ENCODE results near the gene EID1. TPM values are rescaled to one million over a fixed set of nuclear protein-coding genes. Genes with fewer than 3 reads are reported as not detected.

EID1 gene
- total RNA-seq, 2 donors from 2014 or later: 46.6 to 73.2 TPM

GRCh38 chr15:48858401-48858800 lies 19.5 kb upstream of the EID1 start:
- DNase-seq (ENCODE audit: low spot score): no peak
- H3K27me3 Mint-ChIP-seq: peaks cover 7 to 11% of the 10 kb centered on the region in 2 donors
- peak in 1 of 2 donors; percentile 64 for ATAC-seq

GRCh38 chr15:48859426-48859825 lies 18.5 kb upstream of the EID1 start:
- no peak overlapping the region for H3K27ac Mint-ChIP-seq
- H3K9me3 Mint-ChIP-seq: no peaks in the 10 kb centered on the region
- no peak overlapping the region for H3K4me3 Mint-ChIP-seq
- peaks cover 4 to 17% of the 10 kb centered on the region in 2 donors for H3K4me1 Mint-ChIP-seq (ENCODE audit: low read depth in 2 of 2)
- H3K27me3 Mint-ChIP-seq: peaks cover 7 to 11% of the 10 kb centered on the region in 2 donors
- ATAC-seq: no peak
- no peaks in the 10 kb centered on the region for H3K36me3 Mint-ChIP-seq
- DNase-seq (ENCODE audit: low spot score): no peak

More at GRCh38 chr15:48858401-48858800, 19.5 kb upstream of the EID1 start:
- Mint-ChIP-seq H3K9me3 (no peaks in the 10 kb centered on the region), H3K27ac (no peak overlapping the region), H3K4me1 (ENCODE audit: low read depth in 2 of 2) (peaks cover 4 to 17% of the 10 kb centered on the region in 2 donors), H3K36me3 (no peaks in the 10 kb centered on the region), H3K4me3 (no peak overlapping the region)

DNA sequence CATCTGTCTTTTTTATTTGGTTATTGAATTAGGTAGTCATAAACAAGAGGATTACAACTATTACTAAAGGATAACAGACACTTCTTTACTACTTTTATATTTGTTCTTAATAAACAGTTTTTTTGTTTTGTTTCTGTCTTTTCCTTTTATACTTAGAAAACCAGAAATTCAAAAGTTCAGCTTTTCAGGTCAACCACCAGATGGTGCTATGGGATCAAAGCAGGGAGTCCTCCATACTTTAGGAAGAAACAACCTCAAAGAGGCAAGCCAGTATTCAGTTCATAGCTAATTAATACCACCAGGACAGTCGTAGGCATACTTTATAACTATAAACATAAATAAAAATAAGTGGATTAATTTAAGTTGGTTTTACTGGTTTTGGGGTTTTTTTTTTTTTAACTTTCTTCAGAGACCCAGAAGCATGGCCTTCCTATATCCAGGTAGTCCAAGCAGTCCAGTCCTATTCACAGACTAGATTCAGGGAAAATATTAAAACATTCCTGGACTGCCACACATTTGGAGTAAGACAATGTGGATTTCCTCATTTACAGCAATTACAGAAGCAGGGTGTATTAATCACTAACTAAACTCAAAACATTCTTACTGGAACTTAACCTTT lies 16.0 kb upstream of the EID1 start:
- Mint-ChIP-seq H3K27me3 (peaks cover 10 to 19% of the 10 kb centered on the region in 2 donors), H3K9me3 (no peaks in the 10 kb centered on the region), H3K27ac (peak overlapping the region in 1 of 2 donors; percentile 66), H3K36me3 (no peaks in the 10 kb centered on the region), H3K4me1 (ENCODE audit: low read depth in 2 of 2) (peaks cover 4 to 17% of the 10 kb centered on the region in 2 donors), H3K4me3 (no peak overlapping the region)
- DNase-seq (ENCODE audit: low spot score) (peak; percentile 64), ATAC-seq (peak in 1 of 2 donors; percentile 60)

- DNase-seq (ENCODE audit: low spot score) (no peak), ATAC-seq (peak in 1 of 2 donors; percentile 86)
- Mint-ChIP-seq H3K27me3 (peaks cover 10 to 19% of the 10 kb centered on the region in 2 donors), H3K4me1 (ENCODE audit: low read depth in 2 of 2) (peaks cover 4 to 18% of the 10 kb centered on the region in 2 donors), H3K36me3 (no peaks in the 10 kb centered on the region), H3K9me3 (no peaks in the 10 kb centered on the region), H3K27ac (peak overlapping the region in 1 of 2 donors; percentile 66), H3K4me3 (no peak overlapping the region)
These were observed 15.2 kb upstream of the EID1 start for GRCh38 chr15:48862705-48863104.

- no peak for DNase-seq (ENCODE audit: low spot score)
- Mint-ChIP-seq H3K4me1 (ENCODE audit: low read depth in 2 of 2) (peaks cover 4 to 15% of the 10 kb centered on the region in 2 donors), H3K36me3 (no peaks in the 10 kb centered on the region), H3K27me3 (peaks cover 11 to 15% of the 10 kb centered on the region in 2 donors), H3K27ac (no peak overlapping the region), H3K9me3 (no peaks in the 10 kb centered on the region), H3K4me3 (no peak overlapping the region)
- ATAC-seq: no peak
These were observed 12.4 kb upstream of the EID1 start for GRCh38 chr15:48865370-48866079.

DNA sequence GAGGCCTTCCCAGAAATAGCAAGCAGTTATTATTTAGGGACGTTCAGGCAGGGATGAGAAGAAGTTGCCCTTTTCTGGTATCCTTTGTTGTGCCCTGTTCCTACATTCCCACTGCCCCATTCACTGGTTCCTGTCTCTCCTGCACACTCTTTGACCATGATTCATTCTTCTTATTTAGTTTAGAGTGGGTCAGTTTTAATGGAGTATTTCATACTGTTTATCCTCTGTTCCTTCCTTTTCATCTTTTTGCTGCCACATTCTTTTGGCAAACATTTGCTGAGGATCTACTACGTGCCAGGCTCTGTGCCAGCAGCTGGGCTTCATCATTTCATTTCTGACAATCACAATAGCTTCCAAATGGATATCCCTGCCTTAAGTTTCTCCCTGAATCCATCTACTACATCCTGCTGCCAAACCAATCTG lies 11.8 kb upstream of the EID1 start:
- ATAC-seq: no peak
- Mint-ChIP-seq H3K9me3 (no peaks in the 10 kb centered on the region), H3K27ac (no peak overlapping the region), H3K4me1 (ENCODE audit: low read depth in 2 of 2) (peaks cover 4 to 15% of the 10 kb centered on the region in 2 donors), H3K4me3 (no peak overlapping the region), H3K36me3 (no peaks in the 10 kb centered on the region), H3K27me3 (peaks cover 17 to 18% of the 10 kb centered on the region in 2 donors)
- DNase-seq (ENCODE audit: low spot score): no peak

- no peak overlapping the region for H3K4me3 Mint-ChIP-seq
- no peak overlapping the region for H3K27ac Mint-ChIP-seq
- no peaks in the 10 kb centered on the region for H3K9me3 Mint-ChIP-seq
- H3K4me1 Mint-ChIP-seq (ENCODE audit: low read depth in 2 of 2): peaks cover 0 to 5% of the 10 kb centered on the region in 2 donors
- DNase-seq (ENCODE audit: low spot score) (no peak), ATAC-seq (no peak)
- H3K27me3 Mint-ChIP-seq: peaks cover 28 to 30% of the 10 kb centered on the region in 2 donors
- H3K36me3 Mint-ChIP-seq: no peaks in the 10 kb centered on the region
These were observed 9.9 kb upstream of the EID1 start for GRCh38 chr15:48868023-48868422.

DNA sequence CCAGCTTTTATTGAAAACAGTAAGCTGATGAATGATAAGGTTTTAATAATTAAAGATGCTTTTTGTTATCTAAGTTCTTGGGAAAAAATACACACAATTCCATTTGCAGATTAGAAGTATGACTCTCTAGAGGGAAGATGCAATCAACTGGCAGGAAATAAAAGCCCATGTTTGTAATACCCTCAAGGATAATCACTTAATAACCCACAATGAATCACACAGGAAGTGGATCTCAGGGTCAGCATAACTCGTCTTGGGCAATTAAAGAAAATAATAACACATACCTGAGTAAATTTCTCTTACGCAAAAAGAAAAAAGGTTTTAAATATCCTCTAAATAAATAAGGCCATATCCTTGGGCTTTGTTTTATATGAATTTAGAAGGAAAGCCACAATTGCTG lies 9.4 kb upstream of the EID1 start:
- Mint-ChIP-seq H3K27ac (no peak overlapping the region), H3K4me1 (ENCODE audit: low read depth in 2 of 2) (peaks cover 0 to 5% of the 10 kb centered on the region in 2 donors), H3K36me3 (no peaks in the 10 kb centered on the region), H3K9me3 (no peaks in the 10 kb centered on the region), H3K27me3 (peaks cover 30 to 33% of the 10 kb centered on the region in 2 donors), H3K4me3 (no peak overlapping the region)
- ATAC-seq (no peak), DNase-seq (ENCODE audit: low spot score) (no peak)

DNA sequence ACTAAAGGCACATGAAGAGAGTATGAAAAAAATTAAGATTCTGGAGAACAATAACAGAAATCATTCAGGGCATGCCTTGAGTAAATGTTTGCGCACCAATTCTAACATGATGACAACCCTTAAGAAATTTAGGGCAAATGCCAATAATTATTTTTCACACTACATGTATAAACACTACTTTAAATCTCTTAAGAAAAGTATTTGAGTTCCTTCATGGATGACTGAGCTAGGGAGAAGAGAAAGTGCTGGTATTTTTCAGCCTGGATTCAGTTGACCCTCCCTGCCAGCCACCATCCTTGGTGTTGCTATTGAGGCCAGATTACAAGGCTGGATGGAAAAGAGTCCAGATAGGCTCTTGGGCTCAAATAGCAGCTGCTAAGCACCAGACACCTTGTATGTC lies 8.0 kb upstream of the EID1 start:
- Mint-ChIP-seq H3K4me3 (no peak overlapping the region), H3K4me1 (ENCODE audit: low read depth in 2 of 2) (peaks cover 0 to 5% of the 10 kb centered on the region in 2 donors), H3K27ac (no peak overlapping the region), H3K9me3 (no peaks in the 10 kb centered on the region), H3K27me3 (peaks cover 29 to 33% of the 10 kb centered on the region in 2 donors), H3K36me3 (no peaks in the 10 kb centered on the region)
- no peak for ATAC-seq
- DNase-seq (ENCODE audit: low spot score): no peak

GRCh38 chr15:48871542-48871941 lies 6.4 kb upstream of the EID1 start:
- Mint-ChIP-seq H3K9me3 (no peaks in the 10 kb centered on the region), H3K4me1 (ENCODE audit: low read depth in 2 of 2) (peaks cover 0 to 5% of the 10 kb centered on the region in 2 donors), H3K4me3 (no peak overlapping the region), H3K36me3 (no peaks in the 10 kb centered on the region), H3K27me3 (peaks cover 20 to 27% of the 10 kb centered on the region in 2 donors), H3K27ac (no peak overlapping the region)
- DNase-seq (ENCODE audit: low spot score) (no peak), ATAC-seq (no peak)

DNA sequence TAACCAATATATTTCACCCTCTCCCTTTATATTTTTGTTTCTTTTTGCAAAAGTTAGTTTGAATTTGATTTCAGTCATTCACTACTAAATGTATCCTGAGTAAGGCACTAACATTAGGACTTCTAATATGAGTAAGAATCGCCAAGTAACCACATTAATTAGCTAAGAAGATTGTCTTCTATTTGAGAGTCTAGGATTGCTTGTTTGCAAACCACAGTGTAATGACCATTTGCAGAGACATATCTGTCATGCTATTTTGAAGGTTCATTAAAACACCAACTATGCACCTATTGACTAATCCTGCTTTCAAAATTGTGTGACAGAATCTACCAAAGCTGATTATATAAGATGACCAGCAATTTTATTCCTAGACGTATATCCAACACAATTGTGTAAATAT lies 5.3 kb upstream of the EID1 start:
- H3K36me3 Mint-ChIP-seq: no peaks in the 10 kb centered on the region
- H3K27me3 Mint-ChIP-seq: peaks cover 17 to 24% of the 10 kb centered on the region in 2 donors
- no peak overlapping the region for H3K27ac Mint-ChIP-seq
- DNase-seq (ENCODE audit: low spot score) (no peak), ATAC-seq (no peak)
- peaks cover 2 to 8% of the 10 kb centered on the region in 2 donors for H3K4me1 Mint-ChIP-seq (ENCODE audit: low read depth in 2 of 2)
- no peak overlapping the region for H3K4me3 Mint-ChIP-seq
- H3K9me3 Mint-ChIP-seq: no peaks in the 10 kb centered on the region

GRCh38 chr15:48875241-48875960 lies 2.5 kb upstream of the EID1 start:
- no peaks in the 10 kb centered on the region for H3K9me3 Mint-ChIP-seq
- no peak overlapping the region for H3K4me3 Mint-ChIP-seq
- ATAC-seq: no peak
- peaks cover 11% of the 10 kb centered on the region for H3K36me3 Mint-ChIP-seq
- no peak for DNase-seq (ENCODE audit: low spot score)
- peaks cover 21 to 23% of the 10 kb centered on the region in 2 donors for H3K4me1 Mint-ChIP-seq (ENCODE audit: low read depth in 2 of 2)
- peaks cover 17 to 24% of the 10 kb centered on the region in 2 donors for H3K27me3 Mint-ChIP-seq
- H3K27ac Mint-ChIP-seq: no peak overlapping the region

DNA sequence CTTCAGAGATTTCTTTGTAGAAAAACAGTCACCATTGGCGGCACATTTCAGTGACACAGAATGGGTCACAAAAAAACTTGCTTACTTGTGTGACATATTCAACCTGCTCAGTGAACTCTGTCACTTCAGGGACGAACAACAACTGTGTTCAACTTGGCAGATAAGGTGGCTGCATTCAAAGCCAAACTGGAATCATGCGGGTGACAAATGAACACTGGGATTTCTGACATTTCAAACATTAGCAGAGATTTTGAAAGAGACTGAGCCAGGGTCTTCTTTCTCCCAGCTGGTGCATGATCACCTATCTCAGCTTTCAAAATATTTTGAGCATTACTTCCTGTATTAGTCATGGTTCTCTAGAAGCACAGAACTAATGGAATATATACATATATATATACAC lies 1.9 kb upstream of the EID1 start:
- Mint-ChIP-seq H3K4me1 (ENCODE audit: low read depth in 2 of 2) (peaks cover 21 to 23% of the 10 kb centered on the region in 2 donors), H3K27me3 (peaks cover 14 to 17% of the 10 kb centered on the region in 2 donors), H3K27ac (no peak overlapping the region), H3K36me3 (peaks cover 11% of the 10 kb centered on the region), H3K9me3 (no peaks in the 10 kb centered on the region), H3K4me3 (no peak overlapping the region)
- DNase-seq (ENCODE audit: low spot score) (no peak), ATAC-seq (no peak)

Data from natural killer cell treated with Interleukin-12 subunit alpha and Interleukin-12 subunit beta and Interleukin-15 and Interleukin-18, amount 100 ng/mL, for 72 hours (primary cell).